ENCODE measurements around the gene MAPK13. TPM values are rescaled to one million over a fixed set of nuclear protein-coding genes. Genes with fewer than 3 reads are reported as not detected.

Gene MAPK13
- total RNA-seq, result 1.5 and 1.9 TPM in 2 replicates

GRCh38 chr6:36129941-36130666, at the start of gene MAPK13:
Gene MAPK13 (plus strand): TSS chr6:36130513. CDS start chr6:36130583, 70 bp downstream.

Other genes with a start within 250 kb of the MAPK13 start
- gene SRPK1, start 209.4 kb upstream of the MAPK13 start, total RNA-seq, result 138 and 187 TPM in 2 replicates
- under 0.01 TPM in 2 replicates for gene SLC26A8, start 105.9 kb upstream of the MAPK13 start, total RNA-seq
- gene MAPK14, start 102.7 kb upstream of the MAPK13 start, total RNA-seq, result 111 and 129 TPM in 2 replicates
- gene BRPF3, start 66.2 kb downstream of the MAPK13 start, total RNA-seq, result 20.1 and 20.2 TPM in 2 replicates
- gene PNPLA1, start 139.5 kb downstream of the MAPK13 start, total RNA-seq, result not detected in 2 replicates
- under 0.01 TPM in 1 of 2 replicates, not detected in the other for gene BNIP5, start 206.4 kb downstream of the MAPK13 start, total RNA-seq

Measured in thoracic aorta endothelial cell (primary cell).